ENCODE data around the gene MACROD2. TPM values are rescaled to one million over a fixed set of nuclear protein-coding genes. Genes with fewer than 3 reads are reported as not detected.

Gene MACROD2
- total RNA-seq, 1 experiment from 2014 or later, result 1.5 TPM

GRCh38 chr20:14386726-14387125 is 391.4 kb downstream of the MACROD2 start:
- no peaks in the 10 kb centered on the region for H3K27me3 ChIP-seq (ENCODE audit: control insufficient read depth, insufficient read depth, low read length)
- H3K36me3 ChIP-seq (replicated peaks; ENCODE audit: control insufficient read depth, insufficient read depth, low read length), result no peaks in the 10 kb centered on the region
- no peak overlapping the region for H3K4me3 ChIP-seq (ENCODE audit: insufficient read depth, low read depth, low read length)
- no peak for DNase-seq

DNA sequence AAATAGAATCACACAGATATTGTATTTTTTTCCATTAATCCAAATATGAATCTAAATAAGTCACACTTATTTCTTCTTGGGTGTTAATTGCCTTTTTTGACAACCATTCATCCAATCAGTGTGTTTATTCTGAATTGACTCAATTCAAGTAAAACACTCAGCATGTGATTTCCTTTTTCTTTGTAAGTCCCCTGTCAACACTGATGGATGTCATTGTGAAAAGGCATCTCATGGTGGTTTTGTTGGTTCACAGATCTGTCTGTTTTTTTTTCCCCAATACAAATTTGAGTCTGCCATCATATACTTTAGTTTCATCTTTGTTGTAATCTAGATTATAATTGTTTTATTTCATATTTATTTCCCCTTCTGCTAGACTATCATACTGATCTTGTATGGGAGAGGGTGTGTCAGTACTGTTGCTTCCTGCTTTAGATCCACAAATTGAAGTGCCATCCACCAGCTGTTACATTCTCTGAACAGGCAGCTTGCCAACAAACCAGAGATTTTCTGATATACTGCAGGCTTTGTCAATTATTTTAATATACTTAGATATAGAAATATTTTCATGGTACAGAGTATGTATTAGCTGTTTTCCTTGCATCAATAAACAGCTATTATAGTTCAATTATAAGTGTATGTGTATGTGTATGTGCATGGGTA is 406.3 kb downstream of the MACROD2 start:
- Histone ChIP-seq H3K27me3 (ENCODE audit: control insufficient read depth, insufficient read depth, low read length) (peaks cover 16% of the 10 kb centered on the region; the same call in 1 of the 2 replicates), H3K36me3 (replicated peaks; ENCODE audit: control insufficient read depth, insufficient read depth, low read length) (no peaks in the 10 kb centered on the region), H3K4me3 (ENCODE audit: insufficient read depth, low read depth, low read length) (no peak overlapping the region)
- no peak for DNase-seq

DNA sequence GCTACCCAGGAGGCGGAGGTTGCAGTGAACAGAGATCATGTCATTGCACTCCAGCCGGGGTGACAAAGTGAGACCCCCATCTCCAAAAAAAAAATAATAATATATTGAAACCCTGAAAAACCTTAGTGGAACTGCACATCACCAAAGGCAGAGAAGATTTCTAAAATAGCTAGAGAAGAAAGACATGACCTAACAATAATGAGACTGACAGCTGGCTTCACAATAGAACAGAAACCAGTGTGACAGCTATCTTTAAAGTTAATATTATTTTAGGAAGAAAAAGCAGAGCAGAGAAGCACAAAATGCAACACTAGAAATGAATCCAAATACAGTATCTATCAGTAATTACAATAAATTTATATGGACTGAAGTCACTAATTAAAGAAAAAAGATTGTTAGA is 409.2 kb downstream of the MACROD2 start:
- Histone ChIP-seq H3K27me3 (ENCODE audit: control insufficient read depth, insufficient read depth, low read length) (peaks cover 16% of the 10 kb centered on the region; the same call in 1 of the 2 replicates), H3K4me3 (ENCODE audit: insufficient read depth, low read depth, low read length) (no peak overlapping the region), H3K36me3 (replicated peaks; ENCODE audit: control insufficient read depth, insufficient read depth, low read length) (no peaks in the 10 kb centered on the region)
- DNase-seq, result no peak

DNA sequence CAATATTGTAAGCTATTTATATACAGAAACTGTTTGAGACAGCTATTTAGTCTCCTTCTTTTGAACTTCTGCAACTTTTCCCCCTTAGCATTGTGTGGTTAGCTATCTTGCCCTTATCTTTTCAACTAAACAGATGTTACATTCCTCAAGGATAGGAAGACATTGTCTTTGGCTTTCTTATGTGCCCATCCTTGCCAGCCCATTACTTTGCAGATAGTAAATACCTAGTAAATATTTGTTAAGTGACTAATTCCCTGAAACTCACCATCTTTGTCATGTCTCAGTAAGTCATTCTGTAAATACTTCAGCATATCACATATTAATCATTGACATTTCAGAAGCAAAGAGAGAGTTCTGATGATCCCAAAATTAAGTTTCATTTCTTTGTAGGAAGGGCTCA is 411.2 kb downstream of the MACROD2 start:
- DNase-seq, result no peak
- Histone ChIP-seq H3K4me3 (ENCODE audit: insufficient read depth, low read depth, low read length) (no peak overlapping the region), H3K36me3 (replicated peaks; ENCODE audit: control insufficient read depth, insufficient read depth, low read length) (no peaks in the 10 kb centered on the region), H3K27me3 (ENCODE audit: control insufficient read depth, insufficient read depth, low read length) (peaks cover 11% of the 10 kb centered on the region; the same call in 1 of the 2 replicates)

- no peak for DNase-seq
- H3K27me3 ChIP-seq (ENCODE audit: control insufficient read depth, insufficient read depth, low read length), result peaks cover 8% of the 10 kb centered on the region; the same call in 1 of the 2 replicates
- no peak overlapping the region for H3K4me3 ChIP-seq (ENCODE audit: insufficient read depth, low read depth, low read length)
- no peaks in the 10 kb centered on the region for H3K36me3 ChIP-seq (replicated peaks; ENCODE audit: control insufficient read depth, insufficient read depth, low read length)
These were observed 412.0 kb downstream of the MACROD2 start for GRCh38 chr20:14407336-14407735.

DNA sequence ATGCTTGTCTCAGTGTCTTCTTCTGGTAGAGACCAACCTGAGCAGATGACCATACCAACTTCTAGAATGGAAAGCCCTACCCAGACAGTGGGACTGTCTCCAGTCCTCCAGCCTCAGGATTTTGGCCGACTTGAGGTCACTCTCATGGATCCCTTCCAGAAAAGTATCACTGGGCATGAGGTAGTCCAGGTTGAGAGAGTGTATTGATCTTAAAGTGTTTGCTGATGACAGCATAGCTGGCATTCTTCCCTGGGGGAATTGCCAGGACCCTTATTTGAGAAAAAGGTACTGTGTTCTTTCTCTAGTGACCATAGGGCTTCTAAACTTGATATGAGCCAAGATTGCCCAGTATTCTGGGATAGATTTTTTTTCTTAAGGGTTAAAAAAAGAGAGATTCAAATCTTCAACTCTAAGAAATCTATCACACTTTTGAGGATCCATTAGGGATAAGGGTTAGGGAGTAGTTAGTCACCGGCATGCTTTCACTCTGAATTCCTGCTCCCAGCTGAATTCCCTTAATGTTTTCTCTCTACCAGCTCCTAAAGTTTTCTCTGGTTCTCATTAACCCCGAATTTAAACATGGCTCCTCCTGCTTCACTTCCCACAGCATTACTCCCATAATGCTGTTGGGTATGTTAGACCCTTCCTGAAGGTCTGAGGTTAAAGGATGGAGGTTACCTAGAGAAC is 415.7 kb downstream of the MACROD2 start:
- H3K27me3 ChIP-seq (ENCODE audit: control insufficient read depth, insufficient read depth, low read length), result no peaks in the 10 kb centered on the region; the same call in 1 of the 2 replicates
- H3K4me3 ChIP-seq (ENCODE audit: insufficient read depth, low read depth, low read length), result no peak overlapping the region
- no peak for DNase-seq
- no peaks in the 10 kb centered on the region for H3K36me3 ChIP-seq (replicated peaks; ENCODE audit: control insufficient read depth, insufficient read depth, low read length)

DNA sequence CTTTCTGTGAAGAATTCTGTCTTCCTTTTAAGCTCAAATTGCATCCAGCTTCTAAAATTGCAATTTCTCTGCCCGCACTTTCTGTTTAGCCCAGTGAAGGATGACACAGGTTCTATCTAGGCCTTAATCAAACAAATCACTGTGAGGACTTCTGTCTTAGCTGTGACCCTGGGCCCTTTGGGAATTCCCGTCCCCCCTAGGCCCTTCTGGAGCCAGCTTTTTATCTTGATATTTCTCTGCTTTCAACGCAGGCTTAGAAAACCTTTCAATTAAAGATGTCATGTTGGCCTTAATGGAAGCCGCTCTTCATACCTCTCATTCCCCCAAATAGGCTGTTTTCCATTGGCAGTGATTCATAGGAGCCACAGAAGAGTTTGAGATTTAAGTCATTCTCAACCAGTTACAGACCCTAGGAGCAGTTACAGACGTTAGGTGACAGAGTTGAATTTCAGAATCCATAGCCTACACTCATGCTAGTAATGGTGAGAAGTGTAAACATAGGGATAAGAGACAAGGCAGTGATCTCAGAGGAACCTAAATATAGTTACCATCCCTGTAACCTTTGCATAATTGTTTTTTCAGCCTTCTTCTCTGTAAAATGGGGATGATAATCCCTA is 416.9 kb downstream of the MACROD2 start:
- no peaks in the 10 kb centered on the region; the same call in 1 of the 2 replicates for H3K27me3 ChIP-seq (ENCODE audit: control insufficient read depth, insufficient read depth, low read length)
- no peaks in the 10 kb centered on the region for H3K36me3 ChIP-seq (replicated peaks; ENCODE audit: control insufficient read depth, insufficient read depth, low read length)
- no peak overlapping the region for H3K4me3 ChIP-seq (ENCODE audit: insufficient read depth, low read depth, low read length)
- no peak for DNase-seq

DNA sequence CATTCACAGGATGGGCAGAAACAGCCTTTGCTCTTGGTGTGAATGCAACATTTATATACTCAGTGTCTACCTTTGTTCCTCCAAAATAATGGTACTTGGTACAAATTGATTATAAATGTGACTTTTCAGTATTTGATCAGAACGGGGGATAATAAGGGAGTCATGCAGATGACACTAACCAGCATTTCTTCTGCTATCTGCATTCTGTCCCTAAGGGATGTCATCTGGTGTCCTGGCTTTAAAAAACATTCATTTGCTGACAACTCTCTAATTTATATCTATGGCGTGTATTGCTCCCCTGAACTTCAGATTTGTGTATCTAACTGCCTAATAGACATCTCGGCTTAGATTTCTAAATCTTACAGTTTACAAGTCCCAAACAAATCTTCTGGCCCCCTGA is 418.5 kb downstream of the MACROD2 start:
- no peaks in the 10 kb centered on the region for H3K36me3 ChIP-seq (replicated peaks; ENCODE audit: control insufficient read depth, insufficient read depth, low read length)

DNA sequence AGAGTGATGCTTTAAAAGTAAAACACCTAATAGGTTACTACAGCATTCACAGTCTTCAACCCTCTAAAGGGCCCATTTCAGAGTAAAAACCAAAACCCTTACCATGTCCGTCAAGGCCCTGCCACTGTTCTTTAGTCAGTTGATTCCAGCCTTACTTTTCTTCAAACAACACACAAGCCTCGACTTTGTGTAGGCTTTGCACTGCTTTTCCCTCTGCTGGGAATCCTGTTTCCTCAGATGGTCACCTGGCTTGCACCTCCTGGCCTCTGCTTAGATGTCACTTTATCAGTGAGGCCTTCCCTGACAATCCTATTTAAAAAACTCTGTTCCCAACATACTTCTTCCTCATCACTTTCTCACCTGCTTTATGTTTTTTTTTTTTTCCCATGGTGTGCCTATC is 419.2 kb downstream of the MACROD2 start:
- Histone ChIP-seq H3K27me3 (ENCODE audit: control insufficient read depth, insufficient read depth, low read length) (no peaks in the 10 kb centered on the region; the same call in 1 of the 2 replicates), H3K36me3 (replicated peaks; ENCODE audit: control insufficient read depth, insufficient read depth, low read length) (no peaks in the 10 kb centered on the region), H3K4me3 (ENCODE audit: insufficient read depth, low read depth, low read length) (no peak overlapping the region)
- DNase-seq, result no peak

More for the DNA sequence above, 418.5 kb downstream of the MACROD2 start:
- Histone ChIP-seq H3K4me3 (ENCODE audit: insufficient read depth, low read depth, low read length) (no peak overlapping the region), H3K27me3 (ENCODE audit: control insufficient read depth, insufficient read depth, low read length) (no peaks in the 10 kb centered on the region; the same call in 1 of the 2 replicates)
- no peak for DNase-seq

- DNase-seq, result no peak
These were observed 420.2 kb downstream of the MACROD2 start for GRCh38 chr20:14415467-14415866.

GRCh38 chr20:14418376-14418775 is 423.1 kb downstream of the MACROD2 start:
- Histone ChIP-seq H3K27me3 (ENCODE audit: control insufficient read depth, insufficient read depth, low read length) (no peaks in the 10 kb centered on the region), H3K4me3 (ENCODE audit: insufficient read depth, low read depth, low read length) (no peak overlapping the region), H3K36me3 (replicated peaks; ENCODE audit: control insufficient read depth, insufficient read depth, low read length) (no peaks in the 10 kb centered on the region)
- DNase-seq, result no peak

More at GRCh38 chr20:14415467-14415866, 420.2 kb downstream of the MACROD2 start:
- Histone ChIP-seq H3K4me3 (ENCODE audit: insufficient read depth, low read depth, low read length) (no peak overlapping the region), H3K27me3 (ENCODE audit: control insufficient read depth, insufficient read depth, low read length) (no peaks in the 10 kb centered on the region; the same call in 1 of the 2 replicates), H3K36me3 (replicated peaks; ENCODE audit: control insufficient read depth, insufficient read depth, low read length) (no peaks in the 10 kb centered on the region)

GRCh38 chr20:14422892-14423291 is 427.6 kb downstream of the MACROD2 start:
- no peaks in the 10 kb centered on the region for H3K36me3 ChIP-seq (replicated peaks; ENCODE audit: control insufficient read depth, insufficient read depth, low read length)
- no peak overlapping the region for H3K4me3 ChIP-seq (ENCODE audit: insufficient read depth, low read depth, low read length)
- no peak for DNase-seq
- H3K27me3 ChIP-seq (ENCODE audit: control insufficient read depth, insufficient read depth, low read length), result no peaks in the 10 kb centered on the region

DNA sequence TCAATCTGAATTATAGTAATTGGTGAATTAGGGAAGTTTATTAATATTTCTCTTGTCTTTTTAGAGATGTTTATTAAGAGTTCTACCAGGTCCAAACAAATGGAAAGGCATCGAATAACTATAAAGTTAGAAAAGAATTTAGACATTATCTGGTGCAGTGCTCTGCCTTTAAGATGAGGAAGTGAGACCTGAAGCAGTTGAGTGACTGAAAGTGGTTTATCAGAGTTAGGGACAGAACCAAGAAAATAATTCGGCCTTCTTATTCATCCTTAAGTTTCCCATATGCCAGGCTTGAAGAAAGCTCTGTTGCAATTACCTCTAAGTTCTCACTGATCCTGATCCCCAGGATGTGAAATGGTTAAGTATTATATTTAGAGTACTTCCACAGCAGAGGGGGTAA is 436.3 kb downstream of the MACROD2 start:
- DNase-seq, result no peak
- Histone ChIP-seq H3K36me3 (replicated peaks; ENCODE audit: control insufficient read depth, insufficient read depth, low read length) (no peaks in the 10 kb centered on the region), H3K4me3 (ENCODE audit: insufficient read depth, low read depth, low read length) (no peak overlapping the region), H3K27me3 (ENCODE audit: control insufficient read depth, insufficient read depth, low read length) (no peaks in the 10 kb centered on the region)

- H3K27me3 ChIP-seq (ENCODE audit: control insufficient read depth, insufficient read depth, low read length), result no peaks in the 10 kb centered on the region
- no peaks in the 10 kb centered on the region for H3K36me3 ChIP-seq (replicated peaks; ENCODE audit: control insufficient read depth, insufficient read depth, low read length)
- no peak overlapping the region for H3K4me3 ChIP-seq (ENCODE audit: insufficient read depth, low read depth, low read length)
- no peak for DNase-seq
These were observed 436.8 kb downstream of the MACROD2 start for GRCh38 chr20:14432085-14432484.

GRCh38 chr20:14432597-14432996 is 437.3 kb downstream of the MACROD2 start:
- Histone ChIP-seq H3K36me3 (replicated peaks; ENCODE audit: control insufficient read depth, insufficient read depth, low read length) (no peaks in the 10 kb centered on the region), H3K27me3 (ENCODE audit: control insufficient read depth, insufficient read depth, low read length) (no peaks in the 10 kb centered on the region), H3K4me3 (ENCODE audit: insufficient read depth, low read depth, low read length) (no peak overlapping the region)
- no peak for DNase-seq

All from H7 (cell line).